ENCODE measurements around the gene KRTAP6-1. TPM values are rescaled to one million over a fixed set of nuclear protein-coding genes. Genes with fewer than 3 reads are reported as not detected.

KRTAP6-1 gene, protein sequence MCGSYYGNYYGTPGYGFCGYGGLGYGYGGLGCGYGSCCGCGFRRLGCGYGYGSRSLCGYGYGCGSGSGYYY
- not detected in 2 replicates for total RNA-seq (2014; rRNA removed; shearing (Covaris generic); ENCODE audit: low replicate concordance)

DNA sequence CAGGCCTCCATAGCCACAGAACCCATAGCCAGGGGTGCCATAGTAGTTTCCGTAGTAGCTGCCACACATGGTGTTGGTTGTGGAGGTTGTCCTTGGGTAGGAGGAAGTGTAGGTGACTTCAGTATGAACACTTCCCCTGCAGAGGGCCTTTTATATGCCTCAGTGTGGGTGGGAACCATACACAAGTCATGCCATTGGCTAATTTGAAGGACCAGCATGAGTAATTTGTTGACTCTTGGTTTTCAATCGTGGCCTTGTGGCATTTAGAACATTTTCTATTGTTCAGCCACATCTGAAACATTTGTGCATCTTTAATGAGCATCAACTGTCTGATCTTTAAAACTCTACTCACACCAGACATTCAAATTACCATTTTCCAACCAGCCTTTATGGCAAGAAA, at the start of gene KRTAP6-1:
Gene KRTAP6-1 (minus strand): TSS at position 95 of the 400 bp plus-strand sequence. CDS start 26 bp downstream, at position 69.
- no peak within 1 kb of the TSS for H2AFZ ChIP-seq (ENCODE audit: low read length)
- no peaks in the 10 kb centered on the region for H3K4me1 ChIP-seq (ENCODE audit: low read length)
- H3K27ac ChIP-seq (ENCODE audit: low read length), result no peak within 1 kb of the TSS
- H4K20me1 ChIP-seq (ENCODE audit: insufficient read depth, low read depth, low read length), result no peaks in the 10 kb centered on the region
- DNase-seq, result no peak
- no peaks in the 10 kb centered on the region for H3K27me3 ChIP-seq (ENCODE audit: low read length)
- no peak within 1 kb of the TSS for H3K9ac ChIP-seq (ENCODE audit: low read length)
- H3K36me3 ChIP-seq (ENCODE audit: insufficient read depth, low read length), result no peaks in the 10 kb centered on the region; the same call in 1 of the 2 replicates
- no peaks in the 10 kb centered on the region for H3K9me2 ChIP-seq (replicated peaks; ENCODE audit: insufficient read depth, low read length)
- no peaks in the 10 kb centered on the region for H3K79me2 ChIP-seq (ENCODE audit: low read length)
- H3K4me2 ChIP-seq (ENCODE audit: low read depth, low read length, poor library complexity, severe bottlenecking), result no peak within 1 kb of the TSS
- no peak within 1 kb of the TSS for H3K4me3 ChIP-seq (ENCODE audit: low read length)
- H3K9me3 ChIP-seq (ENCODE audit: low read length), result peaks cover 26% of the 10 kb centered on the region

DNA sequence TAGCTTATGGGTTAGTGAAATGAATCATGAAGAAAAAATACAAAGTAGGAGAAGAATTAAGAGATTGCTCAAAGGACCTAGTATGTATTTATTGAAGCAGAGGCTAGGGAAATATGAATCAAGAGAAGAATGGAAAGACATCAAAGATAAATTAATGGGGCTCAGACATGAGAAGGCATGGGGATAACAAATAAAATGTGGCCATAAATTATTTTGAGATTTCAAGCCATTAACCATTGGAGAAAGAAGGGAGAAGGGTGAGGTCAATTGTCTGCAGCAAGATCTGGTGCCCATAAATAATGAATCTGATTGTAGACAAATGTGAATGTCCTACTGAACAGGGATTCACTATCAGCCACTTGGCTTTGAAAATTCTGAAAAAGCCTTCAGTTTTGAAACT, 39.2 kb upstream of the KRTAP6-1 start:
- no peaks in the 10 kb centered on the region for H4K20me1 ChIP-seq (ENCODE audit: insufficient read depth, low read depth, low read length)
- H3K9ac ChIP-seq (ENCODE audit: low read length), result no peak overlapping the region

GRCh38 chr21:30646904-30647414, 33.2 kb upstream of the KRTAP6-1 start:
- Histone ChIP-seq H3K4me2 (ENCODE audit: low read depth, low read length, poor library complexity, severe bottlenecking) (no peak overlapping the region), H3K9me2 (replicated peaks; ENCODE audit: insufficient read depth, low read length) (no peaks in the 10 kb centered on the region), H3K9ac (ENCODE audit: low read length) (no peak overlapping the region), H3K4me1 (ENCODE audit: low read length) (no peaks in the 10 kb centered on the region), H3K4me3 (ENCODE audit: low read length) (no peak overlapping the region), H3K27me3 (ENCODE audit: low read length) (no peaks in the 10 kb centered on the region), H3K36me3 (ENCODE audit: insufficient read depth, low read length) (no peaks in the 10 kb centered on the region), H3K27ac (ENCODE audit: low read length) (no peak overlapping the region), H3K9me3 (ENCODE audit: low read length) (peaks cover 21% of the 10 kb centered on the region), H3K79me2 (ENCODE audit: low read length) (no peaks in the 10 kb centered on the region), H2AFZ (ENCODE audit: low read length) (no peak overlapping the region), H4K20me1 (ENCODE audit: insufficient read depth, low read depth, low read length) (no peaks in the 10 kb centered on the region)
- DNase-seq, result no peak

More for the DNA sequence above, 39.2 kb upstream of the KRTAP6-1 start:
- Histone ChIP-seq H3K4me2 (ENCODE audit: low read depth, low read length, poor library complexity, severe bottlenecking) (no peak overlapping the region), H3K79me2 (ENCODE audit: low read length) (no peaks in the 10 kb centered on the region), H2AFZ (ENCODE audit: low read length) (no peak overlapping the region), H3K4me3 (ENCODE audit: low read length) (no peak overlapping the region), H3K27ac (ENCODE audit: low read length) (no peak overlapping the region), H3K36me3 (ENCODE audit: insufficient read depth, low read length) (no peaks in the 10 kb centered on the region), H3K9me2 (replicated peaks; ENCODE audit: insufficient read depth, low read length) (no peaks in the 10 kb centered on the region), H3K9me3 (ENCODE audit: low read length) (peaks cover 4% of the 10 kb centered on the region; the same call in 1 of the 2 replicates), H3K27me3 (ENCODE audit: low read length) (no peaks in the 10 kb centered on the region), H3K4me1 (ENCODE audit: low read length) (no peaks in the 10 kb centered on the region)
- no peak for DNase-seq

DNA sequence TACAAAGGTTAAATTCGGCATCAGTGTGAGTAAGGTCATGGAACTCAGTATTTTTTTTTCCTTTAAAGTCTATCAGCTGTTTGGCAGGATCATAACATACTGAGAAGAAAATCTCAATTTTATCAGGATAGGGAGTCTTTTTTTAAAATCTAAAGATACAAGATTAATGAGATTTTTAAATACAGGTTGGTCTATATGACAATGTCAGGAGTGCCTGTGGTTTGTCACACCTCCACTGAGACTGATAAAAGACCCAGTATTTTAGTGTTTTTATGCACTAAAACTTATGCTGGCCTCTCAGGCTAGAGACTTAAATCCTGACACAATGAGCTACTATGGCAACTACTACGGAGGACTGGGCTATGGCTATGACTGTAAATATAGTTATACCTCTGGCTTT, 28.8 kb upstream of the KRTAP6-1 start, which contains the start of gene KRTAP20-3:
Gene KRTAP20-3 (plus strand): TSS at position 301 of the 400 bp plus-strand sequence.
- H3K9me2 ChIP-seq (replicated peaks; ENCODE audit: insufficient read depth, low read length), result no peaks in the 10 kb centered on the region
- no peaks in the 10 kb centered on the region for H3K79me2 ChIP-seq (ENCODE audit: low read length)
- no peaks in the 10 kb centered on the region for H3K4me1 ChIP-seq (ENCODE audit: low read length)
- DNase-seq, result no peak
- H3K4me2 ChIP-seq (ENCODE audit: low read depth, low read length, poor library complexity, severe bottlenecking), result no peak within 1 kb of the TSS
- no peak within 1 kb of the TSS for H3K4me3 ChIP-seq (ENCODE audit: low read length)
- no peaks in the 10 kb centered on the region for H3K27me3 ChIP-seq (ENCODE audit: low read length)
- no peaks in the 10 kb centered on the region for H3K36me3 ChIP-seq (ENCODE audit: insufficient read depth, low read length)
- no peak within 1 kb of the TSS for H2AFZ ChIP-seq (ENCODE audit: low read length)
- H3K9me3 ChIP-seq (ENCODE audit: low read length), result peaks cover 17% of the 10 kb centered on the region
- H3K9ac ChIP-seq (ENCODE audit: low read length), result no peak within 1 kb of the TSS
- H3K27ac ChIP-seq (ENCODE audit: low read length), result no peak within 1 kb of the TSS
- no peaks in the 10 kb centered on the region for H4K20me1 ChIP-seq (ENCODE audit: insufficient read depth, low read depth, low read length)

DNA sequence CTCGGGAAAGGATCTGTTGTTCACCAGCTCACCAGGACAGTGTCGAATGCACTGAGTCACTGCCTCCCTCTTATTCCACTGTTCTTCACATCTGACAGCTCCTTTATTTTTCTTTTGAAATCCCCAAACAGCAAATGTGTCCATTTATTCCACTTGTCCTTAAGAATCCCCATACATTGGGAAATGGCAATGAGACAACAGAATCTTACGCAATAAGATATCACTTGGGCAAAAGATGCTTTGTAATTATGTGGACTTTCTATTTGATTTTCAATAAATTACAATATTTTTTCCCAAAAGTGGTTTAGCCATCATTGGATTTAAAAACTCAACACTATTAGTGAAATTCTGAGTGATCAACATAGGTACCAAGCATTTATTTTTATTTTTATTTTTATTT, 25.0 kb upstream of the KRTAP6-1 start:
- no peaks in the 10 kb centered on the region for H3K27me3 ChIP-seq (ENCODE audit: low read length)
- H3K4me3 ChIP-seq (ENCODE audit: low read length), result no peak overlapping the region
- no peak overlapping the region for H3K4me2 ChIP-seq (ENCODE audit: low read depth, low read length, poor library complexity, severe bottlenecking)
- H3K9ac ChIP-seq (ENCODE audit: low read length), result no peak overlapping the region
- H3K27ac ChIP-seq (ENCODE audit: low read length), result no peak overlapping the region
- DNase-seq, result no peak
- no peaks in the 10 kb centered on the region for H3K9me2 ChIP-seq (replicated peaks; ENCODE audit: insufficient read depth, low read length)
- peaks cover 1% of the 10 kb centered on the region for H3K9me3 ChIP-seq (ENCODE audit: low read length)
- H3K79me2 ChIP-seq (ENCODE audit: low read length), result no peaks in the 10 kb centered on the region
- H4K20me1 ChIP-seq (ENCODE audit: insufficient read depth, low read depth, low read length), result no peaks in the 10 kb centered on the region
- H2AFZ ChIP-seq (ENCODE audit: low read length), result no peak overlapping the region
- no peaks in the 10 kb centered on the region for H3K36me3 ChIP-seq (ENCODE audit: insufficient read depth, low read length)
- no peaks in the 10 kb centered on the region for H3K4me1 ChIP-seq (ENCODE audit: low read length)

- Histone ChIP-seq H3K4me1 (ENCODE audit: low read length) (no peaks in the 10 kb centered on the region), H3K9ac (ENCODE audit: low read length) (no peak within 1 kb of the TSS), H3K27me3 (ENCODE audit: low read length) (no peaks in the 10 kb centered on the region), H3K79me2 (ENCODE audit: low read length) (no peaks in the 10 kb centered on the region), H3K9me2 (replicated peaks; ENCODE audit: insufficient read depth, low read length) (no peaks in the 10 kb centered on the region), H3K9me3 (ENCODE audit: low read length) (peaks cover 7% of the 10 kb centered on the region), H3K4me3 (ENCODE audit: low read length) (no peak within 1 kb of the TSS), H3K27ac (ENCODE audit: low read length) (no peak within 1 kb of the TSS), H3K4me2 (ENCODE audit: low read depth, low read length, poor library complexity, severe bottlenecking) (no peak within 1 kb of the TSS), H3K36me3 (ENCODE audit: insufficient read depth, low read length) (no peaks in the 10 kb centered on the region), H2AFZ (ENCODE audit: low read length) (no peak within 1 kb of the TSS), H4K20me1 (ENCODE audit: insufficient read depth, low read depth, low read length) (no peaks in the 10 kb centered on the region)
- DNase-seq, result no peak
Observed at GRCh38 chr21:30634906-30635305, 21.2 kb upstream of the KRTAP6-1 start, which contains the start of gene KRTAP20-2. Gene KRTAP20-2, plus strand, starts transcription at chr21:30635206. Its CDS starts 58 bp downstream, at chr21:30635264.

DNA sequence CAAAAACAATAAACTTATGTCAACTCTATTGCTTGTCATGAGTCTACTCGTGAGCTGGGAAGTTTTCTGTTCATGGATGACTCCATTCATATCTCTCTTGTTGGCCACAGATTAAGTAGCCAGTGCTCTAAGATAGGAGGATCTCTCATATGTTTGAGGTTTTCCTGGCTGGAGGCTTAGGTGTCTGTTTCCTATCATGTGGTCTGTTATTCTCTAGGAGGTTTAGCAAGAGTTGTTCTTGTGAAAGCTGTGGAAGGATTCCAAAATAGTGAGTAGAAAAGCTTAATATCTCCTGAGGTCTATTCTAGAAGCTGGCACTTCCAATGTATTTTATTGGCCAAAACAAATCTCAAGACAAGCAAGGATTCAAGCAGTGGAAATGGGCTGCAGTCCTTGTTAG, 15.5 kb upstream of the KRTAP6-1 start:
- H3K9ac ChIP-seq (ENCODE audit: low read length), result no peak overlapping the region
- no peak overlapping the region for H3K27ac ChIP-seq (ENCODE audit: low read length)
- H3K36me3 ChIP-seq (ENCODE audit: insufficient read depth, low read length), result no peaks in the 10 kb centered on the region
- no peak overlapping the region for H3K4me2 ChIP-seq (ENCODE audit: low read depth, low read length, poor library complexity, severe bottlenecking)
- no peaks in the 10 kb centered on the region for H3K4me1 ChIP-seq (ENCODE audit: low read length)
- DNase-seq, result no peak
- H3K79me2 ChIP-seq (ENCODE audit: low read length), result no peaks in the 10 kb centered on the region
- H3K9me2 ChIP-seq (replicated peaks; ENCODE audit: insufficient read depth, low read length), result no peaks in the 10 kb centered on the region
- no peak overlapping the region for H3K4me3 ChIP-seq (ENCODE audit: low read length)
- no peaks in the 10 kb centered on the region for H3K27me3 ChIP-seq (ENCODE audit: low read length)
- H2AFZ ChIP-seq (ENCODE audit: low read length), result no peak overlapping the region
- H3K9me3 ChIP-seq (ENCODE audit: low read length), result peaks cover 9% of the 10 kb centered on the region
- no peaks in the 10 kb centered on the region for H4K20me1 ChIP-seq (ENCODE audit: insufficient read depth, low read depth, low read length)

GRCh38 chr21:30628109-30628508, 14.4 kb upstream of the KRTAP6-1 start:
- H3K4me1 ChIP-seq (ENCODE audit: low read length), result no peaks in the 10 kb centered on the region
- no peaks in the 10 kb centered on the region for H3K79me2 ChIP-seq (ENCODE audit: low read length)
- H2AFZ ChIP-seq (ENCODE audit: low read length), result no peak overlapping the region
- no peaks in the 10 kb centered on the region for H4K20me1 ChIP-seq (ENCODE audit: insufficient read depth, low read depth, low read length)
- no peak overlapping the region for H3K27ac ChIP-seq (ENCODE audit: low read length)
- H3K4me2 ChIP-seq (ENCODE audit: low read depth, low read length, poor library complexity, severe bottlenecking), result no peak overlapping the region
- H3K9me2 ChIP-seq (replicated peaks; ENCODE audit: insufficient read depth, low read length), result no peaks in the 10 kb centered on the region
- no peaks in the 10 kb centered on the region for H3K27me3 ChIP-seq (ENCODE audit: low read length)
- no peaks in the 10 kb centered on the region for H3K36me3 ChIP-seq (ENCODE audit: insufficient read depth, low read length)
- peaks cover 13% of the 10 kb centered on the region for H3K9me3 ChIP-seq (ENCODE audit: low read length)
- no peak overlapping the region for H3K4me3 ChIP-seq (ENCODE audit: low read length)
- no peak for DNase-seq
- H3K9ac ChIP-seq (ENCODE audit: low read length), result no peak overlapping the region

All from Karpas-422 (cell line).